Naive thymus-derived CD4-positive, alpha-beta T cell (primary cell): Measurements from ENCODE around the gene HDDC2. TPM values are rescaled to one million over a fixed set of nuclear protein-coding genes. Genes with fewer than 3 reads are reported as not detected.
"Not testable (repeated sequence)": the region's sequence is repeated elsewhere in the genome, so short reads cannot be mapped to it uniquely, and the experiment has no call there.

Experiments used
- ATAC-seq: fragments of 150-1000 bp; cut with Tn5 transposase; 2 replicates; pipeline ENCODE4 v1.10.0; 2021; ENCODE audit warnings: mild to moderate bottlenecking, moderate library complexity
- CTCF ChIA-PET: fragments of 350-600 bp; sonication (Branson Sonifier 250); formaldehyde crosslinking; loops from one replicate; lab custom pipeline; 2021; ENCODE audit warnings: antibody characterized with exemption; lab: Charles Lee
- POLR2A ChIA-PET: fragments of 350-600 bp; sonication (Branson Sonifier 250); formaldehyde crosslinking; loops from one replicate; lab custom pipeline; 2021; ENCODE audit warnings: antibody characterized with exemption, inconsistent platforms; lab: Charles Lee
- DNase-seq, 9 donors: peaks; one replicate each; pipeline versions ENCODE4 v3.0.0 to v3.0.0-alpha.2; 2020 to 2022; ENCODE audit warnings: mixed read lengths in 1 of 9
- H3K27ac ChIP-seq: one replicate; pipeline ENCODE4 v1.7.0; 2013; ENCODE audit warnings: mild to moderate bottlenecking, low read depth, low read length, moderate library complexity
- H3K27me3 ChIP-seq, 2 donors: one replicate each; pipeline ENCODE4 v1.7.0; 2013; ENCODE audit warnings: low read length in 2 of 2, mild to moderate bottlenecking in 2 of 2, moderate library complexity in 2 of 2; ENCODE audit not compliant: control insufficient read depth in 2 of 2, insufficient read depth in 2 of 2
- H3K36me3 ChIP-seq, 3 experiments: 1 replicate in 2 of 3; 2 replicates in 1 of 3; pipeline ENCODE4 v1.7.0; 2013; ENCODE audit warnings: low read length in 3 of 3, mild to moderate bottlenecking in 3 of 3, moderate library complexity in 1 of 3; ENCODE audit not compliant: insufficient read depth in 3 of 3, control insufficient read depth in 2 of 3
- H3K4me1 ChIP-seq, 2 donors: one replicate each; pipeline ENCODE4 v1.7.0; 2013; ENCODE audit warnings: low read length in 2 of 2, mild to moderate bottlenecking in 2 of 2, moderate library complexity in 1 of 2; ENCODE audit not compliant: control insufficient read depth in 2 of 2, insufficient read depth in 2 of 2
- H3K4me3 ChIP-seq: 2 replicates; pipeline ENCODE4 v1.7.0; 2013; ENCODE audit warnings: mild to moderate bottlenecking, low read length
- H3K9me3 ChIP-seq, 3 experiments: 1 replicate in 2 of 3; 2 replicates in 1 of 3; pipeline ENCODE4 v1.7.0; 2013; ENCODE audit warnings: low read length in 3 of 3; ENCODE audit not compliant: control insufficient read depth in 2 of 3
- H3K27ac Mint-ChIP-seq, 9 donors: one replicate each; pipeline ENCODE4 v1.8.0; 2020 to 2022; ENCODE audit warnings: mixed read lengths in 9 of 9, mild to moderate bottlenecking in 8 of 9, moderate library complexity in 5 of 9, inconsistent platforms in 2 of 9
- H3K27me3 Mint-ChIP-seq, 5 donors: one replicate each; pipeline ENCODE4 v1.8.0; 2021 to 2022; ENCODE audit warnings: mixed read lengths in 5 of 5, mild to moderate bottlenecking in 1 of 5
- H3K36me3 Mint-ChIP-seq, 5 donors: one replicate each; pipeline ENCODE4 v1.8.0; 2020 to 2022; ENCODE audit warnings: mixed read lengths in 5 of 5, mild to moderate bottlenecking in 3 of 5, inconsistent platforms in 1 of 5
- H3K4me1 Mint-ChIP-seq, 7 donors: one replicate each; pipeline ENCODE4 v1.8.0; 2020 to 2022; ENCODE audit warnings: mixed read lengths in 7 of 7, mild to moderate bottlenecking in 3 of 7, inconsistent platforms in 1 of 7
- H3K4me3 Mint-ChIP-seq, 10 donors: one replicate each; pipeline ENCODE4 v1.8.0; 2020 to 2022; ENCODE audit warnings: mild to moderate bottlenecking in 10 of 10, mixed read lengths in 10 of 10, moderate library complexity in 6 of 10, inconsistent platforms in 2 of 10
- H3K9me3 Mint-ChIP-seq, 11 donors: one replicate each; pipeline ENCODE4 v1.8.0; 2020 to 2022; ENCODE audit warnings: mixed read lengths in 11 of 11, mild to moderate bottlenecking in 4 of 11, inconsistent platforms in 1 of 11, moderate library complexity in 1 of 11
- intact Hi-C, 2 donors: fragments of 100-400 bp; cut with micrococcal nuclease; formaldehyde crosslinking; loops; one replicate each; pipeline ENCODE4 v1.15.1; 2023
- polyA plus RNA-seq, 2 donors: library from polyadenylated mRNA; unstranded; fragments of 300-500 nt; fragmentation: Illumina TruSeq; gene quantifications; one replicate each; pipeline ENCODE4 v1.2.3, GENCODE V29; 2021
- total RNA-seq, 6 experiments: library from RNA in 5 of 6; stranded (reverse) in 5 of 6; gene quantifications; 1 replicate in 5 of 6; 2 replicates in 1 of 6; pipeline ENCODE4 v1.2.3 and lab custom pipeline; 2021 to 2026

The HDDC2 gene
- total and polyA plus RNA-seq, 7 experiments from 2014 or later: 33.4 to 116 (median 55.1) TPM

DNA sequence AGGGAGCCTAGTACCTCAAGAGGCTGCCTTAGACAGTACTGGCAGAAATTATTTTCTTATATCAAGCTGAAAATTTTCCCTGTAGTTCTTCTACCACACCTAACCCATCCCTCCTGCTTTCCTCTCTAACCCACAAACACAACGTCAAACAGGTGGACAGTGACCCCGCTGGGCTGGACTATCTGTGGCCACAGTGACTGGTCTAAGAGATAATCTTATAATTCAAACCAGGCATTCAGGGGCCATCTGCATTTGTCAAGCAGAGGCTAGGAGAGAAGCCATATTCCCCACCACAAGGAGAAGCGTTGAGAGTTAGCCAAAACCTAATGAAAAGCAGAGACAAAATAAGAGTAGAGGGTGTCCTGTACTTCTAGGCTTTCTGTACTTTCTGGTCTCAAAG is 8.2 kb downstream of the HDDC2 start:
- DNase-seq (no peak), ATAC-seq (no peak)
- Histone ChIP-seq H3K27ac (no peak overlapping the region), H3K4me1 (peaks cover 0 to 3% of the 10 kb centered on the region in 2 donors), H3K4me3 (no peak overlapping the region), H3K36me3 (peaks cover 6 to 52% (median 15%) of the 10 kb centered on the region in 3 experiments), H3K27me3 (no peaks in the 10 kb centered on the region), H3K9me3 (no peaks in the 10 kb centered on the region)
- ChIA-PET CTCF (interaction anchor here (0.6 kb wide), 2 partner anchors 180 to 463 kb away, joined by 3 read pairs; no protein-coding TSS in a partner anchor), POLR2A (interaction anchor here (0.9 kb wide), 2 partner anchors 9 to 484 kb away, joined by 3 read pairs; no protein-coding TSS in a partner anchor)
- Mint-ChIP-seq H3K27me3 (no peaks in the 10 kb centered on the region), H3K4me3 (no peak overlapping the region), H3K27ac (peak overlapping the region in 2 of 9 donors; percentile 15 to 73), H3K4me1 (peaks cover 20 to 56% (median 42%) of the 10 kb centered on the region in 7 donors), H3K9me3 (peaks cover 0 to 4% (median 0%) of the 10 kb centered on the region in 11 donors), H3K36me3 (peaks cover 20 to 78% (median 63%) of the 10 kb centered on the region in 5 donors)
- intact Hi-C loops: no loop called here

DNA sequence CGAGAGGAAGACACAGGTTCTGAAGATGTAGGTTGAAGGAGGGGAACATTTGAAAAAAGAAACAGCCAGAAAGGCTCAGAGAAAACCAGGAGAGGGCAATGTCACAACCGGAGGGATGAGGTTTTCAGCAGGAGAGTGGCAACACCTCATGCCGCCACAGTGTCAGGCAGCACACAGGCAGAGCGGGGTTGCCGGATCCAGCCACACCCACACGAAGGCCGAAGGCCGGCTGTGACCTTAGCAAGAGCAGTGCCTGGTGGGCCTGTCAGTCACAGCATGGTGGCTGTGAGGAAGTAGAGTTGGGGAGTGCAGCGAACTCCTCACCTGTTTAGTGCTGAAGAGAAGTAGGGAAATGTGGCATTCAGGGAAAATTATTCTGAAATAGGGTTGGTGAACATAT is 14.0 kb downstream of the HDDC2 start:
- Histone ChIP-seq H3K27ac (no peak overlapping the region), H3K9me3 (peaks cover 0 to 8% (median 0%) of the 10 kb centered on the region in 3 experiments), H3K27me3 (no peaks in the 10 kb centered on the region), H3K4me1 (no peaks in the 10 kb centered on the region), H3K36me3 (peaks cover 8 to 47% (median 10%) of the 10 kb centered on the region in 3 experiments), H3K4me3 (no peak overlapping the region)
- Mint-ChIP-seq H3K36me3 (peaks cover 50 to 93% (median 89%) of the 10 kb centered on the region in 5 donors), H3K27ac (peak overlapping the region in 2 of 9 donors; percentile 5 to 19), H3K9me3 (peaks cover 0 to 53% (median 19%) of the 10 kb centered on the region in 11 donors), H3K27me3 (no peaks in the 10 kb centered on the region), H3K4me1 (peaks cover 5 to 52% (median 37%) of the 10 kb centered on the region in 7 donors), H3K4me3 (no peak overlapping the region)
- ChIA-PET POLR2A (no interaction called here), CTCF (no interaction called here)
- no peak for DNase-seq
- no peak for ATAC-seq
- intact Hi-C loops: no loop called here

DNA sequence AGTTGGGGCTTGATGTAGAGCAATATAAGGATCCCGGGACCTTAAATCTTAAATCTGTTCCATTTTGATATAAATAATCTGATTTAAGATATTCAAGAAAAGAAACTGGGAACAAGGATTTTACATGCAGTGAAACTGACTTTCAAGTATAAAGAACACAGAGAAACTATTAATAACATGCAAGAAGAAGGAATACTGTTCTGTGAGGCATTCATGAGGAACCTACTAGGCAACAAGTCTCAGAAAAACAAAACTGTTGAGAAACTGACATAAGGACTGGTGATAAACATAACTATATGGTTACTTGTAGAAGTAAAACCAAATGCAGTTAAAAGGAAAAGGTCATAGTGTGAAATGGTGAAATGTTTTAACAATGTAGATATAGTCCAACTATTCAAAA is 15.8 kb downstream of the HDDC2 start:
- ChIA-PET POLR2A (no interaction called here), CTCF (no interaction called here)
- Histone ChIP-seq H3K27me3 (no peaks in the 10 kb centered on the region), H3K36me3 (peaks cover 3 to 34% (median 8%) of the 10 kb centered on the region in 3 experiments), H3K4me3 (no peak overlapping the region), H3K27ac (no peak overlapping the region), H3K4me1 (no peaks in the 10 kb centered on the region), H3K9me3 (peaks cover 0 to 8% (median 0%) of the 10 kb centered on the region in 3 experiments)
- no peak for DNase-seq
- no peaks in the 10 kb centered on the region for H3K27me3 Mint-ChIP-seq
- H3K4me1 Mint-ChIP-seq: peaks cover 3 to 58% (median 45%) of the 10 kb centered on the region in 7 donors
- peaks cover 0 to 69% (median 26%) of the 10 kb centered on the region in 11 donors for H3K9me3 Mint-ChIP-seq
- H3K27ac Mint-ChIP-seq: no peak overlapping the region
- intact Hi-C loops: no loop called here
- peaks cover 54 to 92% (median 87%) of the 10 kb centered on the region in 5 donors for H3K36me3 Mint-ChIP-seq
- no peak overlapping the region for H3K4me3 Mint-ChIP-seq
- ATAC-seq: no peak

DNA sequence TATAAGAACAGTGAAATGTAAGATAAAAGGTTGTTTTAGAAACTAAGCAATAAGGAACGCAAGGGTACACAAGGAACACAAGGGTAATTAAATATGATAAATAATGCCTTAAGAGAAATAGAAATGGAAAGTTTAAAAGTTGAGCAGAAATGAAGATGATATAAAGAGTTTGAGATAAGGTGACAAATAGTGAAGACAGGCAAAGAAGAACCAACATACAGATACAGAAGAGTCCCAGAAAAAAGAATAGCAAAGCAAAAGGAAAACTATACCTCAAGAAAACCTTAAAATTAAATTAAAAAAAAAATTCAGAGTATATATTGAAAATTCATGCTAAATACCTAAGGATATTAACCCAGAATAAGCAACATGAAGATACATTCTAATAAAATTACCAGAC is 16.4 kb downstream of the HDDC2 start:
- ChIA-PET CTCF (no interaction called here), POLR2A (no interaction called here)
- Histone ChIP-seq H3K4me3 (no peak overlapping the region), H3K27ac (no peak overlapping the region), H3K27me3 (no peaks in the 10 kb centered on the region), H3K9me3 (peaks cover 0 to 11% (median 0%) of the 10 kb centered on the region in 3 experiments), H3K4me1 (no peaks in the 10 kb centered on the region), H3K36me3 (peaks cover 0 to 36% (median 8%) of the 10 kb centered on the region in 3 experiments)
- intact Hi-C loops: no loop called here
- no peak overlapping the region for H3K27ac Mint-ChIP-seq
- DNase-seq (no peak), ATAC-seq (no peak)
- peaks cover 0 to 75% (median 27%) of the 10 kb centered on the region in 11 donors for H3K9me3 Mint-ChIP-seq
- peaks cover 3 to 62% (median 47%) of the 10 kb centered on the region in 7 donors for H3K4me1 Mint-ChIP-seq
- no peaks in the 10 kb centered on the region for H3K27me3 Mint-ChIP-seq
- peak overlapping the region in 2 of 10 donors; percentile 11 to 12 for H3K4me3 Mint-ChIP-seq
- H3K36me3 Mint-ChIP-seq: peaks cover 57 to 92% (median 87%) of the 10 kb centered on the region in 5 donors

DNA sequence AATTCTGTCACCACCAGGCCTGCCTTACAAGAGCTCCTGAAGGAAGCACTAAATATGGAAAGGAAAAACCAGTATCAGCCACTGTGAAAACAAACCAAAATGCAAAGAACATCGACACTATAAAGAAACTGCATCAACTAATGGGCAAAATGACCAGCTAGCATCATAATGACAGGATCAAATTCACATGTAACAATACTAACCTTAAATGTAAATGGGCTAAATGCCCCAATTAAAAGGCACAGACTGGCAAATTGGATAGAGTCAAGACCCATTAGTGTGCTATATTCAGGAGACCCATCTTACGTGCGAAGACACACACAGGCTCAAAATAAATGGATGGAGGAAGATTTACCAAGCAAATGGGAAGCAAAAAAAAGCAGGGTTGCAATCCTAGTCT is 19.3 kb downstream of the HDDC2 start:
- H3K9me3 Mint-ChIP-seq: peaks cover 0 to 70% (median 22%) of the 10 kb centered on the region in 11 donors
- POLR2A ChIA-PET: not testable (repeated sequence)

DNA sequence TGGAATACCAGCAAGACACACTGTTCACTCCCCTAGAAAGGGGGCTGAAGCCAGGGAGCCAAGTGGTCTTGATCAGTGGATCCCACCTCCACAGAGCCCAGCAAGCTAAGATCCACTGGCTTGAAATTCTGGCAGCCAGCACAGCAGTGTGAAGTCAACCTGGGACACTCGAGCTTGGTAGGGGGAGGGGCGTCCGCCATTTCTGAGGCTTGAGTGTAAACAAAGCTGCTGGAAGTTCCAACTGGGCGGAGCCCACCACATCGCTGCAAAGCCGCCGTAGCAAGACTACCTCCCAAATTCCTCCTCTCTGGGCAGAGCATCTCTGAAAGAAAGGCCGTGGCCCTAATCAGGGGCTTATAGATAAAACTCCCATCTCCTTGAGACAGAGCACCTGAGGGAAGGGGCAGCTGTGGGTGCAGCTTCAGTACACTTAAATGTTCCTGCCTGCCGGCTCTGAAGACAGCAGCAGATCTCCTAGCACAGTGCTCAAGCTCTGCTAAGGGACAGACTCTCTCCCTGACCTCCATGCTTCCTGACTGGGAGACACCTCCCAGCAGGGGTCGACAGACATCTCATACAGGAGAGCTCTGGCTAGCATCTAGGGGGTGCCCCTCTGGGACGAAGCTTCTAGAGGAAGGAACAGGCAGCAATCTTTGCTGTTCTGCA is 21.3 kb downstream of the HDDC2 start:
- H3K27me3 Mint-ChIP-seq, DNase-seq, H3K27me3 ChIP-seq, H3K4me3 Mint-ChIP-seq, CTCF ChIA-PET, H3K9me3 ChIP-seq, ATAC-seq, H3K4me3 ChIP-seq, intact Hi-C loops, H3K4me1 ChIP-seq, POLR2A ChIA-PET, H3K27ac ChIP-seq, H3K27ac Mint-ChIP-seq: not testable (repeated sequence)
- peaks cover 38 to 93% (median 74%) of the 10 kb centered on the region in 5 donors for H3K36me3 Mint-ChIP-seq
- peaks cover 0 to 50% (median 14%) of the 10 kb centered on the region in 11 donors for H3K9me3 Mint-ChIP-seq
- H3K36me3 ChIP-seq: peaks cover 0 to 31% (median 0%) of the 10 kb centered on the region in 3 experiments
- H3K4me1 Mint-ChIP-seq: peaks cover 22 to 67% (median 56%) of the 10 kb centered on the region in 7 donors

More for the DNA sequence above, 19.3 kb downstream of the HDDC2 start:
- intact Hi-C loops, H3K9me3 ChIP-seq, DNase-seq, H3K4me3 Mint-ChIP-seq, H3K4me1 ChIP-seq, H3K27ac ChIP-seq, H3K27me3 ChIP-seq, H3K4me3 ChIP-seq, H3K27me3 Mint-ChIP-seq, CTCF ChIA-PET, ATAC-seq: not testable (repeated sequence)
- Mint-ChIP-seq H3K36me3 (peaks cover 47 to 94% (median 82%) of the 10 kb centered on the region in 5 donors), H3K27ac (peak overlapping the region in 1 of 9 donors; percentile 1), H3K4me1 (peaks cover 14 to 73% (median 57%) of the 10 kb centered on the region in 7 donors)
- peaks cover 0 to 23% (median 5%) of the 10 kb centered on the region in 3 experiments for H3K36me3 ChIP-seq
